B cell (primary cell): Measurements from ENCODE around the gene RASSF8. TPM values are rescaled to one million over a fixed set of nuclear protein-coding genes. Genes with fewer than 3 reads are reported as not detected.

ENCODE experiments used
- ATAC-seq: fragments of 200-7000 bp; cut with Tn5 transposase; one replicate; pipeline ENCODE4 v1.10.0; 2021; ENCODE audit warnings: low read depth, mild to moderate bottlenecking, moderate number of reproducible peaks, moderate library complexity
- CTCF ChIA-PET: fragments of 350-600 bp; sonication (Branson Sonifier 250); formaldehyde crosslinking; loops from one replicate; lab custom pipeline; 2021; ENCODE audit warnings: antibody characterized with exemption, inconsistent platforms; lab: Charles Lee
- POLR2A ChIA-PET: fragments of 350-600 bp; sonication (Branson Sonifier 250); formaldehyde crosslinking; loops from one replicate; lab custom pipeline; 2021; ENCODE audit warnings: antibody characterized with exemption; lab: Charles Lee
- DNase-seq: peaks from one replicate; pipeline ENCODE4 v3.0.0; 2013
- H2AFZ ChIP-seq: 2 replicates; pipeline ENCODE4 v1.6.1; 2012; ENCODE audit warnings: mild to moderate bottlenecking, low read depth, low read length; ENCODE audit not compliant: insufficient read depth, poor library complexity, severe bottlenecking
- H3K27ac ChIP-seq, 2 donors: 1 replicate in 1 of 2; 2 replicates in 1 of 2; pipeline ENCODE4 v1.5.1; 2012 to 2013; ENCODE audit warnings: low read length in 2 of 2, mild to moderate bottlenecking in 2 of 2, moderate library complexity in 1 of 2
- H3K27me3 ChIP-seq, 4 experiments: fragments of 200-600 bp in 1 of 4; sonication (generic) in 1 of 4; replicated peaks in 1 of 4; 1 replicate in 2 of 4; 2 replicates in 2 of 4; pipeline versions ENCODE4 v1.6.1 to v1.7.0; 2013 to 2016; ENCODE audit warnings: low read length in 3 of 4, mild to moderate bottlenecking in 2 of 4, mixed read lengths in 1 of 4, moderate library complexity in 1 of 4; ENCODE audit not compliant: insufficient read depth in 4 of 4, control insufficient read depth in 3 of 4; ENCODE audit errors: control extremely low read depth in 1 of 4
- H3K36me3 ChIP-seq, 2 experiments: replicated peaks in 1 of 2; 1 replicate in 1 of 2; 2 replicates in 1 of 2; pipeline versions ENCODE4 v1.6.1 to v1.7.1; 2013; ENCODE audit warnings: low read length in 1 of 2; ENCODE audit not compliant: insufficient read depth in 2 of 2, control insufficient read depth in 1 of 2; ENCODE audit errors: control extremely low read depth in 1 of 2, extremely low read depth in 1 of 2
- H3K4me1 ChIP-seq, 2 donors: fragments of 200-600 bp in 1 of 2; sonication (generic) in 1 of 2; 1 replicate in 1 of 2; 2 replicates in 1 of 2; pipeline versions ENCODE4 v1.5.1 to v1.6.1; 2013 to 2017; ENCODE audit warnings: low read length in 2 of 2; ENCODE audit not compliant: control insufficient read depth in 2 of 2, insufficient read depth in 2 of 2
- H3K4me2 ChIP-seq: replicated peaks from 2 replicates; pipeline ENCODE3; 2012; ENCODE audit warnings: mild to moderate bottlenecking, low read depth, low read length; ENCODE audit not compliant: poor library complexity, severe bottlenecking
- H3K4me3 ChIP-seq, 5 experiments: fragments of 200-600 bp in 1 of 5; sonication (generic) in 1 of 5; 1 replicate in 3 of 5; 2 replicates in 2 of 5; pipeline versions ENCODE4 v1.5.1 to v1.7.0; 2011 to 2016; ENCODE audit warnings: low read length in 4 of 5, mild to moderate bottlenecking in 4 of 5, low read depth in 2 of 5, control low read depth in 1 of 5, moderate library complexity in 1 of 5; ENCODE audit not compliant: insufficient read depth in 1 of 5; ENCODE audit errors: control extremely low read depth in 1 of 5, extremely low read depth in 1 of 5
- H3K79me2 ChIP-seq: fragments of 200-600 bp; sonication (generic); one replicate; pipeline ENCODE4 v1.6.0; 2016; ENCODE audit warnings: low read length; ENCODE audit not compliant: control insufficient read depth, insufficient read depth
- H3K9ac ChIP-seq: fragments of 200-600 bp; sonication (generic); 2 replicates; pipeline ENCODE4 v1.6.1; 2017; ENCODE audit warnings: mild to moderate bottlenecking, low read length, moderate library complexity
- H3K9me3 ChIP-seq, 3 donors: one replicate each; pipeline versions ENCODE4 v1.6.1 to v1.7.1; 2013; ENCODE audit warnings: low read length in 2 of 3; ENCODE audit not compliant: control insufficient read depth in 2 of 3, insufficient read depth in 1 of 3; ENCODE audit errors: control extremely low read depth in 1 of 3
- H4K20me1 ChIP-seq: 2 replicates; pipeline ENCODE4 v1.6.0; 2012; ENCODE audit warnings: mild to moderate bottlenecking, low read length; ENCODE audit not compliant: insufficient read depth, control insufficient read depth, poor library complexity, severe bottlenecking
- H3K27ac Mint-ChIP-seq: one replicate; pipeline ENCODE4 v1.8.0; 2021; ENCODE audit warnings: mixed read lengths
- H3K27me3 Mint-ChIP-seq: one replicate; pipeline ENCODE4 v1.8.0; 2021; ENCODE audit warnings: mixed read lengths
- H3K4me1 Mint-ChIP-seq: one replicate; pipeline ENCODE4 v1.8.0; 2021; ENCODE audit warnings: mixed read lengths
- H3K4me3 Mint-ChIP-seq: one replicate; pipeline ENCODE4 v1.8.0; 2021; ENCODE audit warnings: mixed read lengths
- H3K9me3 Mint-ChIP-seq: one replicate; pipeline ENCODE4 v1.8.0; 2022; ENCODE audit warnings: mixed read lengths; ENCODE audit not compliant: insufficient read depth
- CTCF ChIP-seq: fragments of 200-600 bp; IDR thresholded peaks from one replicate; pipeline ENCODE4 v1.8.0; 2022; ENCODE audit warnings: antibody characterized with exemption, mild to moderate bottlenecking
- EZH2 ChIP-seq: IDR thresholded peaks from 2 replicates; pipeline ENCODE4 v1.6.1; 2012; ENCODE audit warnings: borderline replicate concordance, low read depth, mild to moderate bottlenecking, moderate library complexity, low read length; ENCODE audit not compliant: insufficient read depth, poor library complexity, severe bottlenecking
- WGBS: methylation state at CpG from one replicate; pipeline ENCODE4 v1.1.5; 2013; ENCODE audit warnings: missing lambda C conversion rate; ENCODE audit not compliant: insufficient coverage; 5-methylcytosine and 5-hydroxymethylcytosine counted together
- intact Hi-C: fragments of 100-400 bp; cut with micrococcal nuclease; formaldehyde crosslinking; loops from one replicate; pipeline ENCODE4 v1.10.0; 2022
- polyA plus RNA-seq: library from polyadenylated mRNA; depleted of rRNA; stranded (reverse); fragments of >200 nt; gene quantifications from 2 replicates; pipeline ENCODE4 v1.2.3, GENCODE V29; 2012
- total RNA-seq, 2 donors: library from RNA; stranded (reverse); fragments of 120-200 nt in 1 of 2; gene quantifications; 1 replicate in 1 of 2; 2 replicates in 1 of 2; pipeline versions ENCODE4 v1.2.3 to v1.2.4, GENCODE V29; 2013 to 2022

The RASSF8 gene
- total and polyA plus RNA-seq, 2 donors (not counting 1 experiment from before 2014, with no cell fraction given): 0.01 to 0.49 TPM

- Histone ChIP-seq H3K79me2 (no peaks in the 10 kb centered on the region), H2AFZ (no peak overlapping the region), H4K20me1 (no peaks in the 10 kb centered on the region), H3K4me2 (no peak overlapping the region), H3K9ac (no peak overlapping the region), H3K36me3 (no peaks in the 10 kb centered on the region), H3K27me3 (peaks cover 0 to 2% (median 0%) of the 10 kb centered on the region in 4 experiments), H3K4me3 (no peak overlapping the region), H3K27ac (no peak overlapping the region), H3K4me1 (no peaks in the 10 kb centered on the region), H3K9me3 (no peaks in the 10 kb centered on the region)
- Mint-ChIP-seq H3K4me3 (no peak overlapping the region), H3K4me1 (no peaks in the 10 kb centered on the region), H3K27me3 (no peaks in the 10 kb centered on the region), H3K9me3 (no peaks in the 10 kb centered on the region), H3K27ac (no peak overlapping the region)
- WGBS: no CpG with 5 or more reads among the region's 3 CpGs
- ATAC-seq (no peak), DNase-seq (no peak)
- intact Hi-C loops: no loop called here
- TF ChIP-seq CTCF (no peak), EZH2 (no peak)
- POLR2A ChIA-PET: no interaction called here
- CTCF ChIA-PET: no interaction called here
Measured at GRCh38 chr12:25993901-25994651, 35.6 kb downstream of the RASSF8 start.

GRCh38 chr12:25994901-25995625 is 36.6 kb downstream of the RASSF8 start:
- no peak overlapping the region for H3K4me3 Mint-ChIP-seq
- H3K27me3 Mint-ChIP-seq: no peaks in the 10 kb centered on the region
- no peak for ATAC-seq
- Histone ChIP-seq H3K9ac (no peak overlapping the region), H3K9me3 (no peaks in the 10 kb centered on the region), H3K27me3 (no peaks in the 10 kb centered on the region), H3K4me2 (no peak overlapping the region), H3K4me1 (no peaks in the 10 kb centered on the region), H4K20me1 (no peaks in the 10 kb centered on the region), H3K4me3 (no peak overlapping the region), H3K79me2 (no peaks in the 10 kb centered on the region), H3K36me3 (no peaks in the 10 kb centered on the region), H3K27ac (no peak overlapping the region), H2AFZ (no peak overlapping the region)
- no peak for TF ChIP-seq CTCF
- no peak for TF ChIP-seq EZH2
- no peak for DNase-seq
- CTCF ChIA-PET: no interaction called here
- H3K9me3 Mint-ChIP-seq: no peaks in the 10 kb centered on the region
- H3K27ac Mint-ChIP-seq: no peak overlapping the region
- POLR2A ChIA-PET: no interaction called here
- no peaks in the 10 kb centered on the region for H3K4me1 Mint-ChIP-seq
- intact Hi-C loops: no loop called here
- no CpG with 5 or more reads among the region's 2 CpGs for WGBS
